ENCODE measurements around the gene PRICKLE1.

DNA sequence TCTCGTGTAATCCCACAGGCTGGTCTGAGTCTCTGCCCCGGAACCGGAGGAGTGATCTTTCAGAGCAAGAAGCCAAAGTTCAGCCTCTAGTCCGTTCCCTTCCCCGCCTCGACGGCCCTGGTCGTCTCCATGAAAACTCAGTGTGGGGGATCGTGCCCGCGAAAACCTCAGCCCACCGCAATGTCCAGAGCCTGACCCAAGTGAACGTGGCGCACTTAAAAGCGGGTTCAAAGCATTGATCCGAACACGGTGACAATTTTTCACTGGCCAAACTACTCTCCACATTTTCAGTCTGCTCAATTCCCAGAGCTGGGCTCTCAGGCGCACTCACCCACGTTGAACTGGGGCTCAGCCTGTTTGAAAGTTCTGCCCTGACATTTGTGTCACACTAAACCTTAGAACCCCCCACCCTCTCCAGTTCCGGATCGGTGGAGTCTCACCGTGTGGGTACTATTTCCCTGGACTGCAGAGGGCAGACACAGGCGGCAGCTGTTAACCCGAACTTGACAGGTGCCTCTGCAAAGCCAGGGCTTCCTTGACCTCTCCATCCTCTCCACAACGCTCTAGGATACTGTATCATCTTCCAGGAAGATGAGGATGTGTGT lies 886 bp upstream of the PRICKLE1 start:
- TF ChIP-seq, protein P1, sequence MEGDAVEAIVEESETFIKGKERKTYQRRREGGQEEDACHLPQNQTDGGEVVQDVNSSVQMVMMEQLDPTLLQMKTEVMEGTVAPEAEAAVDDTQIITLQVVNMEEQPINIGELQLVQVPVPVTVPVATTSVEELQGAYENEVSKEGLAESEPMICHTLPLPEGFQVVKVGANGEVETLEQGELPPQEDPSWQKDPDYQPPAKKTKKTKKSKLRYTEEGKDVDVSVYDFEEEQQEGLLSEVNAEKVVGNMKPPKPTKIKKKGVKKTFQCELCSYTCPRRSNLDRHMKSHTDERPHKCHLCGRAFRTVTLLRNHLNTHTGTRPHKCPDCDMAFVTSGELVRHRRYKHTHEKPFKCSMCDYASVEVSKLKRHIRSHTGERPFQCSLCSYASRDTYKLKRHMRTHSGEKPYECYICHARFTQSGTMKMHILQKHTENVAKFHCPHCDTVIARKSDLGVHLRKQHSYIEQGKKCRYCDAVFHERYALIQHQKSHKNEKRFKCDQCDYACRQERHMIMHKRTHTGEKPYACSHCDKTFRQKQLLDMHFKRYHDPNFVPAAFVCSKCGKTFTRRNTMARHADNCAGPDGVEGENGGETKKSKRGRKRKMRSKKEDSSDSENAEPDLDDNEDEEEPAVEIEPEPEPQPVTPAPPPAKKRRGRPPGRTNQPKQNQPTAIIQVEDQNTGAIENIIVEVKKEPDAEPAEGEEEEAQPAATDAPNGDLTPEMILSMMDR (conservative IDR thresholded peaks at IDR 0.05; ENCODE audit: low read depth, low read length) = no peak
- TF ChIP-seq POLR2A (IDR thresholded peaks at IDR 0.05; ENCODE audit: low read depth, low read length) (no peak), SMC3 (IDR thresholded peaks at IDR 0.05; ENCODE audit: low read depth, low read length) (no peak), RAD21 (IDR thresholded peaks at IDR 0.05; ENCODE audit: low read length) (no peak), CHD1 (IDR thresholded peaks at IDR 0.05; ENCODE audit: low read depth, low read length) (no peak), CEBPB (IDR thresholded peaks at IDR 0.05; ENCODE audit: low read depth, low read length) (no peak)
